Mesothelial cell of epicardium (in vitro differentiated cells): Measurements from ENCODE around the gene CBLC. TPM values are rescaled to one million over a fixed set of nuclear protein-coding genes. Genes with fewer than 3 reads are reported as not detected.

Experiments used
- DNase-seq, 2 experiments: peaks; one replicate each; pipeline ENCODE4 v3.0.0; 2021; ENCODE audit warnings: low spot score in 2 of 2; ENCODE audit not compliant: unreplicated experiment in 2 of 2
- H3K27ac Mint-ChIP-seq: 2 replicates; pipeline ENCODE4 v1.8.0; 2021; ENCODE audit warnings: mixed read lengths
- H3K27me3 Mint-ChIP-seq: 2 replicates; pipeline ENCODE4 v1.8.0; 2021; ENCODE audit warnings: low read depth, mixed read lengths
- H3K36me3 Mint-ChIP-seq: 2 replicates; pipeline ENCODE4 v1.8.0; 2021; ENCODE audit warnings: mixed read lengths
- H3K4me1 Mint-ChIP-seq: 2 replicates; pipeline ENCODE4 v1.8.0; 2021; ENCODE audit warnings: mixed read lengths
- H3K4me3 Mint-ChIP-seq: 2 replicates; pipeline ENCODE4 v1.8.0; 2021; ENCODE audit warnings: mild to moderate bottlenecking, moderate library complexity, mixed read lengths
- H3K9me3 Mint-ChIP-seq: 2 replicates; pipeline ENCODE4 v1.8.0; 2021; ENCODE audit warnings: mixed read lengths
- CTCF ChIP-seq: fragments of 200-600 bp; sonication (generic); IDR thresholded peaks from one replicate; pipeline ENCODE4 v1.5.0; 2021; ENCODE audit warnings: antibody characterized with exemption; ENCODE audit not compliant: unreplicated experiment
- total RNA-seq: library from RNA; stranded (reverse); gene quantifications from 3 replicates; pipeline ENCODE4 v1.2.1, GENCODE V29; 2021

Gene CBLC
- total RNA-seq, 1 donor from 2014 or later = 8.8 TPM

- Mint-ChIP-seq H3K4me3 (no peak overlapping the region), H3K36me3 (peaks cover 32% of the 10 kb centered on the region), H3K9me3 (no peaks in the 10 kb centered on the region), H3K27me3 (no peaks in the 10 kb centered on the region), H3K27ac (no peak overlapping the region), H3K4me1 (no peaks in the 10 kb centered on the region)
- no peak for DNase-seq
- no peak for TF ChIP-seq CTCF
Measured at GRCh38 chr19:44818466-44819031, 40.9 kb downstream of the CBLC start.

GRCh38 chr19:44819246-44819832 is 41.6 kb downstream of the CBLC start:
- H3K4me3 Mint-ChIP-seq = no peak overlapping the region
- TF ChIP-seq CTCF = no peak
- DNase-seq = no peak
- H3K4me1 Mint-ChIP-seq = no peaks in the 10 kb centered on the region
- H3K36me3 Mint-ChIP-seq = peaks cover 24% of the 10 kb centered on the region
- H3K27me3 Mint-ChIP-seq = no peaks in the 10 kb centered on the region
- H3K27ac Mint-ChIP-seq = no peak overlapping the region
- H3K9me3 Mint-ChIP-seq = no peaks in the 10 kb centered on the region

GRCh38 chr19:44820648-44821609 is 43.2 kb downstream of the CBLC start:
- Mint-ChIP-seq H3K27me3 (peaks cover 4% of the 10 kb centered on the region), H3K9me3 (no peaks in the 10 kb centered on the region), H3K4me3 (no peak overlapping the region), H3K4me1 (no peaks in the 10 kb centered on the region), H3K27ac (no peak overlapping the region), H3K36me3 (peaks cover 12% of the 10 kb centered on the region)
- DNase-seq = no peak
- no peak for TF ChIP-seq CTCF

DNA sequence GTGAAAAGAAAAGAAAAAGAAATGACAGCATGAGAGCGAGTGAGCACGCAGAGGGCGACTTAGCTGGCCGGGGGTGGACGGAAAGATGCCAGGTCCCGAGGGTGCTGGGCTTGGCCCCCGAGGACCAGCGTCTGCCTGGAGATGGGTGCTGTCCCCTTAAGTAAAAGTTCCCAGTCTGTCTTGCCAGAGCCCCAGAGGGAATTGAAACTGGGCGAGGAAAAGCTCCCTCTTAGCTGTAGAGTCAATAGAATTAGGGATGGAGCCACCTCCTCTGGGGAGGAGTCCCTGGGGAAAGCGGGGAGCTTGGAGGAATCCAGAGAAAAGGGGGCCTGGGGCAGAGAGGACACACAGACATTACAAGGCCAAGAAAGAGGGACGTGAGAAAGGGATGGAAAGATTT is 44.5 kb downstream of the CBLC start:
- H3K4me3 Mint-ChIP-seq = no peak overlapping the region
- no peaks in the 10 kb centered on the region for H3K4me1 Mint-ChIP-seq
- no peak overlapping the region for H3K27ac Mint-ChIP-seq
- no peak for DNase-seq
- no peaks in the 10 kb centered on the region for H3K9me3 Mint-ChIP-seq
- TF ChIP-seq CTCF = no peak
- peaks cover 11% of the 10 kb centered on the region for H3K27me3 Mint-ChIP-seq
- H3K36me3 Mint-ChIP-seq = peaks cover 8% of the 10 kb centered on the region

GRCh38 chr19:44822670-44823372 is 45.1 kb downstream of the CBLC start:
- H3K27ac Mint-ChIP-seq = no peak overlapping the region
- H3K9me3 Mint-ChIP-seq = no peaks in the 10 kb centered on the region
- H3K36me3 Mint-ChIP-seq = peaks cover 7% of the 10 kb centered on the region
- H3K4me1 Mint-ChIP-seq = no peaks in the 10 kb centered on the region
- DNase-seq = no peak
- no peak overlapping the region for H3K4me3 Mint-ChIP-seq
- no peak for TF ChIP-seq CTCF
- H3K27me3 Mint-ChIP-seq = peaks cover 13% of the 10 kb centered on the region
